Islet of Langerhans (tissue), 1 donor: ENCODE results near the gene TSSK6.

ENCODE experiments used
- FAIRE-seq: peaks from one replicate; lab custom pipeline; 2011; peaks lifted over from hg19 to GRCh38; lab: Jason Lieb, UNC

Gene TSSK6

GRCh38 chr19:19504754-19505668 is 10.3 kb downstream of the TSSK6 start:
- no peak for FAIRE-seq

GRCh38 chr19:19502808-19503602 is 12.3 kb downstream of the TSSK6 start:
- FAIRE-seq, result no peak

GRCh38 chr19:19502281-19502680 is 13.1 kb downstream of the TSSK6 start:
- FAIRE-seq, result no peak

GRCh38 chr19:19501798-19502197 is 13.6 kb downstream of the TSSK6 start:
- FAIRE-seq, result no peak

- no peak for FAIRE-seq
Measured at GRCh38 chr19:19500975-19501644, 14.2 kb downstream of the TSSK6 start.

- FAIRE-seq, result no peak
Measured at GRCh38 chr19:19499272-19499995, 15.9 kb downstream of the TSSK6 start.

- no peak for FAIRE-seq
Measured at GRCh38 chr19:19498255-19498991, 16.9 kb downstream of the TSSK6 start.

GRCh38 chr19:19495614-19496603 is 19.4 kb downstream of the TSSK6 start:
- no peak for FAIRE-seq

GRCh38 chr19:19493841-19494546 is 21.4 kb downstream of the TSSK6 start:
- no peak for FAIRE-seq

GRCh38 chr19:19492026-19492610 is 23.2 kb downstream of the TSSK6 start:
- no peak for FAIRE-seq

GRCh38 chr19:19491321-19492025 is 23.9 kb downstream of the TSSK6 start:
- no peak for FAIRE-seq

- peak; percentile 97 for FAIRE-seq
Measured at GRCh38 chr19:19490214-19490968, 25.0 kb downstream of the TSSK6 start.

GRCh38 chr19:19489804-19490204 is 25.5 kb downstream of the TSSK6 start:
- no peak for FAIRE-seq

GRCh38 chr19:19488875-19489690 is 26.3 kb downstream of the TSSK6 start:
- peak; percentile 98 for FAIRE-seq

- FAIRE-seq, result peak; percentile 55
Measured at GRCh38 chr19:19487950-19488874, 27.1 kb downstream of the TSSK6 start.
